Keratinocyte (primary cell): ENCODE measurements around the gene GALR3. TPM values are rescaled to one million over a fixed set of nuclear protein-coding genes. Genes with fewer than 3 reads are reported as not detected.

ENCODE experiments used
- DNase-seq: peaks from one replicate; pipeline ENCODE4 v3.0.0-alpha.2; 2011; ENCODE audit warnings: low read depth, missing footprints, low spot score
- FAIRE-seq: peaks from 2 replicates; lab custom pipeline; 2011; peaks lifted over from hg19 to GRCh38; lab: Jason Lieb, UNC
- H2AFZ ChIP-seq: 2 replicates; pipeline ENCODE4 v1.6.0; 2012; ENCODE audit warnings: low read length, control low read depth, inconsistent platforms; ENCODE audit not compliant: control insufficient read depth
- H3K27ac ChIP-seq: 2 replicates; pipeline ENCODE4 v1.5.1; 2011; ENCODE audit warnings: low read length; ENCODE audit not compliant: control insufficient read depth, insufficient read depth
- H3K27me3 ChIP-seq: 3 replicates; pipeline ENCODE4 v1.6.0; 2011; ENCODE audit warnings: low read length; ENCODE audit not compliant: control insufficient read depth, insufficient read depth; ENCODE audit errors: extremely low read depth
- H3K36me3 ChIP-seq, 2 experiments: 2 replicates in 1 of 2; 3 replicates in 1 of 2; pipeline ENCODE4 v1.5.1; 2011; ENCODE audit warnings: low read length in 2 of 2, mild to moderate bottlenecking in 1 of 2; ENCODE audit not compliant: control insufficient read depth in 2 of 2, insufficient read depth in 2 of 2; ENCODE audit errors: extremely low read depth in 1 of 2
- H3K4me1 ChIP-seq: 3 replicates; pipeline ENCODE4 v1.5.1; 2011; ENCODE audit warnings: low read length; ENCODE audit not compliant: control insufficient read depth, insufficient read depth; ENCODE audit errors: extremely low read depth
- H3K4me2 ChIP-seq: 3 replicates; pipeline ENCODE4 v1.6.0; 2011; ENCODE audit warnings: low read depth, low read length; ENCODE audit not compliant: control insufficient read depth, insufficient read depth; ENCODE audit errors: extremely low read depth
- H3K4me3 ChIP-seq, 3 experiments: fragments of 200-600 bp in 1 of 3; sonication (generic) in 1 of 3; 2 replicates in 2 of 3; 3 replicates in 1 of 3; pipeline ENCODE4 v1.5.1; 2011 to 2016; ENCODE audit warnings: low read length in 3 of 3, mild to moderate bottlenecking in 3 of 3, control low read depth in 2 of 3, inconsistent platforms in 1 of 3, low read depth in 1 of 3, mixed read lengths in 1 of 3, mixed run types in 1 of 3, moderate library complexity in 1 of 3; ENCODE audit not compliant: control insufficient read depth in 2 of 3, insufficient read depth in 2 of 3; ENCODE audit errors: extremely low read depth in 1 of 3
- H3K79me2 ChIP-seq: 2 replicates; pipeline ENCODE4 v1.6.0; 2012; ENCODE audit warnings: low read length; ENCODE audit not compliant: control insufficient read depth, insufficient read depth
- H3K9ac ChIP-seq: 3 replicates; pipeline ENCODE4 v1.6.0; 2011; ENCODE audit warnings: low read length; ENCODE audit not compliant: control insufficient read depth, insufficient read depth; ENCODE audit errors: extremely low read depth
- H3K9me1 ChIP-seq: 3 replicates; pipeline ENCODE4 v1.6.0; 2011; ENCODE audit warnings: low read length; ENCODE audit not compliant: control insufficient read depth, insufficient read depth; ENCODE audit errors: extremely low read depth
- H3K9me3 ChIP-seq: 2 replicates; pipeline ENCODE4 v1.5.1; 2012; ENCODE audit warnings: low read depth, low read length; ENCODE audit not compliant: control insufficient read depth
- H4K20me1 ChIP-seq: 3 replicates; pipeline ENCODE4 v1.6.0; 2011; ENCODE audit warnings: low read length; ENCODE audit not compliant: control insufficient read depth, insufficient read depth; ENCODE audit errors: extremely low read depth
- CTCF ChIP-seq, 3 experiments: IDR thresholded peaks in 1 of 3; conservative IDR thresholded peaks in 1 of 3; optimal IDR thresholded peaks in 1 of 3; 2 replicates in 2 of 3; 3 replicates in 1 of 3; pipeline versions ENCODE3 to v1.5.1; 2011; ENCODE audit warnings: low read length in 3 of 3, mild to moderate bottlenecking in 3 of 3, moderate library complexity in 2 of 3, control low read depth in 1 of 3, inconsistent platforms in 1 of 3; ENCODE audit not compliant: insufficient read depth in 2 of 3; ENCODE audit errors: extremely low read depth in 1 of 3
- EZH2 ChIP-seq: IDR thresholded peaks from one replicate; pipeline ENCODE4 v1.6.1; 2012; ENCODE audit warnings: inconsistent platforms, mild to moderate bottlenecking, low read length, moderate library complexity
- dilution Hi-C: fragments of 300-500 bp; cut with MboI; formaldehyde crosslinking; loops from one replicate; pipeline ENCODE4 v1.7.0; 2020; ENCODE audit warnings: low sequenced_read_pairs; ENCODE audit not compliant: extremely low pct_ligation_motif_present
- polyA plus RNA-seq, 5 experiments: library from polyadenylated mRNA; depleted of rRNA in 3 of 5; stranded (reverse) in 3 of 5; stranded (forward) in 1 of 5; unstranded in 1 of 5; fragments of >200 nt; gene quantifications; 1 replicate in 1 of 5; 2 replicates in 3 of 5; 3 replicates in 1 of 5; pipeline versions ENCODE4 v1.2.1 to v1.2.3, GENCODE V29; 2011 to 2012; ENCODE audit warnings: missing spikeins in 2 of 5, low read depth in 1 of 5, low replicate concordance in 1 of 5

The GALR3 gene
- polyA plus RNA-seq, 1 donor (not counting 4 experiments of a cell fraction or from before 2014, with no cell fraction given), result not detected

- Histone ChIP-seq H3K4me2 (peak within 1 kb of the TSS; percentile 94), H3K27ac (peak within 1 kb of the TSS; percentile 69), H4K20me1 (no peaks in the 10 kb centered on the region), H3K4me1 (peaks cover 13% of the 10 kb centered on the region), H3K27me3 (no peaks in the 10 kb centered on the region), H3K36me3 (no peaks in the 10 kb centered on the region), H3K9me1 (no peaks in the 10 kb centered on the region), H2AFZ (peak within 1 kb of the TSS; percentile 94), H3K9ac (peak within 1 kb of the TSS; percentile 84), H3K79me2 (no peaks in the 10 kb centered on the region), H3K9me3 (no peaks in the 10 kb centered on the region), H3K4me3 (peak within 1 kb of the TSS; percentile 50 to 76 (median 57))
- no peak for TF ChIP-seq CTCF (optimal IDR thresholded peaks at IDR 0.05 in 1 of 3, IDR thresholded peaks at IDR 0.05 in 1 of 3, conservative IDR thresholded peaks at IDR 0.05 in 1 of 3; ENCODE audit: extremely low read depth in 1 of 3, insufficient read depth in 2 of 3, low read length in 3 of 3)
- TF ChIP-seq EZH2, result no peak
- dilution Hi-C loops, result no loop called here
- peak; percentile 67 for FAIRE-seq
- DNase-seq, result peak; percentile 73
Measured at GRCh38 chr22:37807410-37808293, 15.5 kb upstream of the GALR3 start, which contains the start of gene GCAT. Gene GCAT, plus strand, starts transcription at chr22:37807934. Its CDS starts 34 bp downstream, at chr22:37807968.

- H3K9me3 ChIP-seq, result no peaks in the 10 kb centered on the region
- H3K79me2 ChIP-seq, result no peaks in the 10 kb centered on the region
- no peaks in the 10 kb centered on the region for H3K9me1 ChIP-seq
- peak overlapping the region; percentile 94 for H2AFZ ChIP-seq
- TF ChIP-seq EZH2 (no peak), CTCF (optimal IDR thresholded peaks at IDR 0.05 in 1 of 3, IDR thresholded peaks at IDR 0.05 in 1 of 3, conservative IDR thresholded peaks at IDR 0.05 in 1 of 3; ENCODE audit: extremely low read depth in 1 of 3, insufficient read depth in 2 of 3, low read length in 3 of 3) (no peak)
- FAIRE-seq (peak; percentile 65), DNase-seq (no peak)
- H3K4me2 ChIP-seq, result peak overlapping the region; percentile 94
- peak overlapping the region; percentile 50 to 76 (median 57) for H3K4me3 ChIP-seq
- peak overlapping the region; percentile 84 for H3K9ac ChIP-seq
- H4K20me1 ChIP-seq, result no peaks in the 10 kb centered on the region
- H3K27me3 ChIP-seq, result no peaks in the 10 kb centered on the region
- peaks cover 7% of the 10 kb centered on the region for H3K4me1 ChIP-seq
- dilution Hi-C loops, result no loop called here
- peak overlapping the region; percentile 69 for H3K27ac ChIP-seq
- H3K36me3 ChIP-seq, result no peaks in the 10 kb centered on the region
Measured at GRCh38 chr22:37808294-37808657, 14.9 kb upstream of the GALR3 start.
